GM18507 (cell line): ENCODE measurements around the gene MMRN2.

ENCODE experiments used
- DNase-seq: peaks from one replicate; pipeline ENCODE4 v3.0.0; 2011; ENCODE audit warnings: low read depth; ENCODE audit not compliant: insufficient read length; ENCODE audit errors: extremely low spot score
- FAIRE-seq: peaks from 2 replicates; lab custom pipeline; 2011; peaks lifted over from hg19 to GRCh38; lab: Jason Lieb, UNC

MMRN2 gene

DNA sequence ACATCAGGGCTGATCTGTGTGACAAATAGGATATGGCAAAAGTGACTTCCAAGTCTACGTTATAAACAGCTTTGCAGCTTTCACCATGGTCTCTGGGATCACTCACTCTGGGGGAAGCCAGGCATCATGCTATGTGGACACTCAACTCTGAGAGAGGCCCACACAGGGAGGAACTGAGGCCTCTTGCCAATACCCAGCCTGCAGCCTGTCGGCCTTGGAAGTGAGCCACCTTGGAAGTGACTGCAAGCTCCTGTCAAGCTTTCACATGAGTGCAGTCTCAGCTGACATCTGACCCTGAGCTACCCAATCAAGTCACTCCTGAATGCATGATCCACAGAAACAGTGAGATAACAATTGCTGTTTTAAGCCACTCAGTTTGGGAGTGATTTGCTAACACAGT, 56.5 kb downstream of the MMRN2 start:
- DNase-seq = no peak
- no peak for FAIRE-seq

DNA sequence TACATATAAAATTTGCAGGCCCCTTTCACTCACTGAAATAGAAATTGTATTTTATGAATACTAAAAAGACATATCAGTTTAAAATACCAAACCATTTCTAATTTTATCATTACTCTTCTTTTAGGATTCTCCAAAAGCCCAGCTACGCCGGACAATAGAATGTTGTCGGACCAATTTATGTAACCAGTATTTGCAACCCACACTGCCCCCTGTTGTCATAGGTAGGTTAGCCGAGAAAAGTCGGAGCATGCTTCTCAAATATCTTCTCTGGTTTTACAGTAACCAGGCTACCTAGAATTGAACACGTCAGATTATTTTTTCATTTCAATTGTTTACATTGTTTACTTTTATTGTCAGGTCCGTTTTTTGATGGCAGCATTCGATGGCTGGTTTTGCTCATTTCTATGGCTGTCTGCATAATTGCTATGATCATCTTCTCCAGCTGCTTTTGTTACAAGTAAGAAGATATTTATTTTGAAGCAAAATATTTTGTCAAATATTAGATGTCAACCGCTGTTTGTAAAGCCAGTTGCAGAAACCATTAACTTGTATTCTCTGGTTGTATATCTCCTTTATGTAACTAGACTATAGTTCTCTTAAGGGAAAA, 57.6 kb downstream of the MMRN2 start:
- peak; percentile 85 for FAIRE-seq
- no peak for DNase-seq

DNA sequence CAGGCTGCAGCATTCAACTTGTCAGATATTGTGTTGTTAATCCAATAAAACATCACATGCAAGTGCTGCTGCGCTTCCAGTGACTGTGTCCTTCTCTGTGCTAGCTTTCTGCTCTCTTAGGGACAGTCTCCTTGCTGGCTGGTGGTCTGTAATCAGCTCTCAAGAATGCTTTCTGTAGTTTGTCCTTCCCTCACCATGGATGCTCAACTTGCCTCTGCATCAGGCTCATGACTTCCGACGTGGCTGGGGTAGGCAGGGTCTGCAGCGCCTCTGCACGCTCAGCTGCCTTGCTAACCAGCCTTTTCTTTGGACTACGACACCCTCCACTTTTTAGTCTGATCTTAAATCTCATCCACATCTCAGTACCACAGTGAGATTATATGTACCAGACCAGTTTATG, 58.3 kb downstream of the MMRN2 start:
- no peak for FAIRE-seq

DNA sequence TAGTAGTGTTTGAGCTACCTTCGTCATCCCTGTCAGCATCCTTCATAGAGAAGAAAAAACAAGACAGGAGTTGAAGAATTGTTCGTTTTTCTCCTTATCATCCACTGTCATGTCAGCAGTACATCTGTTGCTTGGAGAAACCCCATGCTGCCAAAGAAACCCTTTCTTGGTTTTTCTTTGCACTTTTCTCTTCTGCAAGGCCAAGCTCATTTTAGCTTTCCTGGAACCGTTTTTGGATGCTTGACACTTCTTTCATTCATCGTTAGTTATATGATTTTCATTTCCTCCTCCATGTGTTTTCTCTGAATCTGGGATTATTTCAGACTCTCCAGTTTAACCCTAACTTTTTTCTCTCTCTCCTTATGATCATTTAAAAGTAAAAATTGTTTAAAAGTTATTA, 58.9 kb downstream of the MMRN2 start:
- no peak for DNase-seq
- FAIRE-seq = no peak

More for the DNA sequence above, 58.3 kb downstream of the MMRN2 start:
- DNase-seq = no peak

DNA sequence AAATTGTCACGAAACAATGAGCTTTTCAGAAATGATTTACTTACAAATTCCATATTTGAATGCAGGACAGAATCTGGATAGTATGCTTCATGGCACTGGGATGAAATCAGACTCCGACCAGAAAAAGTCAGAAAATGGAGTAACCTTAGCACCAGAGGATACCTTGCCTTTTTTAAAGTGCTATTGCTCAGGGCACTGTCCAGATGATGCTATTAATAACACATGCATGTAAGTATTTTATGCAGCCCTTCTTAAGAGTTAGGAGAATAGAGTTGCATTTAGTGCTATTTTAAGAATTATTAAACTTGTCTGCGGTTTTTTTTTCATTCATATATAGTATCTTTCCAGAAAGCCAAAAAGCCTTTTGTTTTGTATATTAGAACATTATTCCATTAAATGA, 67.4 kb downstream of the MMRN2 start:
- FAIRE-seq (no peak), DNase-seq (no peak)

DNA sequence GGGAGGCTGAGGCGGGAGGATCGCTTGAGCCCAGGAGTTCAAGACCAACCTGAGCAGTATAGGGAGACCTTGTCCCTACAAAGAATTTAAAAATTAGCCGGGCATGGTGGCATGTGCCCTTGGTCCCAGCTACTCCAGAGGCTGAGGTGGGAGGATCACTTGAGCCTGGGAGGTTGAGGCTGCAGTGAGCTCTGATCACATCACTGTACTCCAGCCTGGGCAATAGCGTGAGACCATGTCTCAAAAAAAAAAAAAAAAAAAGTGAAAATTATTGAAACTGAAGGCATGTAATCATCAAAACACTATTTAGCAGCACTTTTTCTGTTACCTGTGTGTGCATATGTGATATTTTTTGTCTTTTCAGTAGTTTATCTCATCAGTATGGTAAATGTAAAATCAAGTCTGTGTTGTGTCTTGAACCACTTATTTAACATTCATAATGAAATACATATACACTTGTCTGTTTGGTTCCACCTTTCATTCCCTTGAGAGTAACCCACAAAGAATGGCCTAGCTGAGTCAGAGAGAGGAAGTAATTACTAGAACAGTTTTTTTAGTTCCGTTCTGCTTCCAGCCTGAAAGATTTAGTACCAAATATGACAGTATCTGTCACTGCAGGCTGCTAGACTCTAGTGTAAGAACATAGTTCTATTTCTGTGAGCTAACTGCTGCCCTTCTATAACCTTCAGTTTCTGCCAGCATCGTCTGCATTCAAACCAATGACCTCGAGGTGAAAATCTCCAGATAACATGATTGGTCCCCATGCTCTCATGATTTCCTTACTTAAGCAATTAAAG, 68.6 kb downstream of the MMRN2 start:
- DNase-seq (peak; percentile 64), FAIRE-seq (peak; percentile 96)
